Activated CD4-positive, CD25-positive, alpha-beta regulatory T cell treated with anti-CD3 and anti-CD28 coated beads, Interleukin-2, amount 50 U/mL, for 24 hours (primary cell): ENCODE data around the gene PRSS53.
"Not testable (repeated sequence)": the region's sequence is repeated elsewhere in the genome, so short reads cannot be mapped to it uniquely, and the experiment has no call there.

Experiments
- ATAC-seq, 2 donors: fragments of 150-1000 bp; cut with Tn5 transposase; one replicate each; pipeline ENCODE4 v1.10.0; 2021; ENCODE audit warnings: mild to moderate bottlenecking in 1 of 2, moderate library complexity in 1 of 2

PRSS53 gene

GRCh38 chr16:31088459-31089183 lies at the start of gene PRSS53:
PRSS53 (minus strand) TSS chr16:31088943; CDS start chr16:31088809, 134 bp downstream.
- no peak for ATAC-seq

- not testable (repeated sequence) for ATAC-seq
Measured at GRCh38 chr16:31136822-31137499, 48.2 kb upstream of the PRSS53 start.

GRCh38 chr16:31136287-31136662 lies 47.5 kb upstream of the PRSS53 start:
- ATAC-seq = no peak

- no peak for ATAC-seq
Measured at GRCh38 chr16:31135535-31136286, 47.0 kb upstream of the PRSS53 start, which contains the start of gene PRSS8. PRSS8 (minus strand) TSS chr16:31135727; CDS start chr16:31135498, 229 bp downstream.

GRCh38 chr16:31134625-31135534 lies 46.1 kb upstream of the PRSS53 start:
- ATAC-seq = no peak

- no peak for ATAC-seq
Measured at GRCh38 chr16:31134091-31134571, 45.4 kb upstream of the PRSS53 start.

GRCh38 chr16:31133046-31133501 lies 44.3 kb upstream of the PRSS53 start:
- ATAC-seq = no peak

GRCh38 chr16:31132303-31132979 lies 43.7 kb upstream of the PRSS53 start:
- no peak for ATAC-seq

- no peak for ATAC-seq
Measured at GRCh38 chr16:31131841-31132271, 43.1 kb upstream of the PRSS53 start.

GRCh38 chr16:31131416-31131815 lies 42.7 kb upstream of the PRSS53 start:
- no peak for ATAC-seq

- no peak for ATAC-seq
Measured at GRCh38 chr16:31130899-31131298, 42.2 kb upstream of the PRSS53 start.

GRCh38 chr16:31130336-31130891 lies 41.7 kb upstream of the PRSS53 start:
- ATAC-seq = no peak

GRCh38 chr16:31129568-31130335 lies 41.0 kb upstream of the PRSS53 start:
- ATAC-seq = no peak

GRCh38 chr16:31128711-31129567 lies 40.2 kb upstream of the PRSS53 start:
- ATAC-seq = no peak

- ATAC-seq = no peak
Measured at GRCh38 chr16:31127182-31127581, 38.4 kb upstream of the PRSS53 start.

- no peak for ATAC-seq
Measured at GRCh38 chr16:31125844-31126243, 37.1 kb upstream of the PRSS53 start.

GRCh38 chr16:31120129-31120528 lies 31.4 kb upstream of the PRSS53 start:
- no peak for ATAC-seq

- no peak for ATAC-seq
Measured at GRCh38 chr16:31118223-31119155, 29.7 kb upstream of the PRSS53 start.
